Endometrial microvascular endothelial cells (primary cell): ENCODE data around the gene FOXE1. TPM values are rescaled to one million over a fixed set of nuclear protein-coding genes. Genes with fewer than 3 reads are reported as not detected.

ENCODE experiments used
- in situ Hi-C: cut with HindIII; loops from 2 replicates; pipeline ENCODE4 v1.10.0; 2017; ENCODE audit warnings: low sequenced_read_pairs, low pct_unique_long_range_greater_than_20kb; ENCODE audit errors: inconsistent ontology term
- total RNA-seq: library from RNA; depleted of rRNA; stranded (reverse); fragments of >200 nt; gene quantifications from one replicate; pipeline ENCODE4 v1.2.3, GENCODE V29; 2015; ENCODE audit errors: inconsistent ontology term

Gene FOXE1
- total RNA-seq, 1 donor from 2014 or later, result not detected

- in situ Hi-C loops, result no loop called here
Measured at GRCh38 chr9:97847474-97848214, 5.4 kb upstream of the FOXE1 start.

DNA sequence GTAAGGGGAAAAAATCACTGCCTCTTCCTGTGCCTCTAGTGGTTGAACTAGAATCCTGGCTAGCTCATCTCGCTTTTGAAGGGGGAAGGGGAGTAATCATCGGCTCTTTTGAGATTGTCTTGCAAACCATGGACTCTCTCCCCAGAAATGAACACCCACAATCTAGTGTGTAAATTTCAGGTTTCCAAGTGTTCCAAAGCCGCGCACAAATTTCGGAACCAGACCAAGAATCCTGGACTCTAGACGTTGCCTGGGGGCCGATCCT, 4.9 kb upstream of the FOXE1 start:
- in situ Hi-C loops, result no loop called here

DNA sequence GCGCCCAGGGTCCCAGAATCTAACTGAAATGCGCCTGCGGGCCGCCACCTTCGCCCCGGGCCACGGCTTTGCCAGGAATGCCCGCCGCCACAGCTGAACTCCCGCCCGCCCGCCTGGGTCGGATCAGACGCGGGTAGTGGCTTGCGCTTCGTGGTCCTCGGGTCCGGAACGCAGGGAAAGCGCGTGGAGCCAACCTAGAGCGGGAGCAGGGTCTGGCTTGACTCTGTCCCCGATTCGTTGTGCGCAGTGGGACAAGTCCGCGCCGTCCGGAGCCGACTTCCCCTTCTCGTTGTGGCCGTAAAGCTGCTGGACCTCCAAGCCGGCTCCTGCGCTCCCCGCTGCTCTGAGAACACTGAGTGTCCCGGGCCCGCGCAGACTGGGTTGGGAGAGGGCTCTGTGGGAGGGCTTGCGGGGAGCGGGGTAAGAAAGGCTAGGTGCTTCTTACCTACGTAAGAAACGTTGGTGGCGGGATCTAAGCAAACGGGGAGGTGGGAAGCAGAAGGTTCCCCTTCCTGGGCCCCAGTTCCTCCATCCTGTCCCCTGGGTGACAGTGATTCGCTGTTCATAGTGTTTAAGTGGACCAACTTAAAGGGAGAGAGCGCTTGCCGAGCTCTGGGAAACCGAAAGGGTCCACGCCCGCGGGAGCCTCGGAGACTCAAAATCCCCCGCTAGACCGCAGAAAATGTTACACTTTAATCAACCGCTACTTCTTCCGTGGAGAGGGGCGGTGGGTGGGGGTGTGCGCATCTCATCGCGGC, 4.4 kb upstream of the FOXE1 start:
- in situ Hi-C loops, result no loop called here

- in situ Hi-C loops, result no loop called here
Measured at GRCh38 chr9:97849980-97850379, 3.0 kb upstream of the FOXE1 start.

DNA sequence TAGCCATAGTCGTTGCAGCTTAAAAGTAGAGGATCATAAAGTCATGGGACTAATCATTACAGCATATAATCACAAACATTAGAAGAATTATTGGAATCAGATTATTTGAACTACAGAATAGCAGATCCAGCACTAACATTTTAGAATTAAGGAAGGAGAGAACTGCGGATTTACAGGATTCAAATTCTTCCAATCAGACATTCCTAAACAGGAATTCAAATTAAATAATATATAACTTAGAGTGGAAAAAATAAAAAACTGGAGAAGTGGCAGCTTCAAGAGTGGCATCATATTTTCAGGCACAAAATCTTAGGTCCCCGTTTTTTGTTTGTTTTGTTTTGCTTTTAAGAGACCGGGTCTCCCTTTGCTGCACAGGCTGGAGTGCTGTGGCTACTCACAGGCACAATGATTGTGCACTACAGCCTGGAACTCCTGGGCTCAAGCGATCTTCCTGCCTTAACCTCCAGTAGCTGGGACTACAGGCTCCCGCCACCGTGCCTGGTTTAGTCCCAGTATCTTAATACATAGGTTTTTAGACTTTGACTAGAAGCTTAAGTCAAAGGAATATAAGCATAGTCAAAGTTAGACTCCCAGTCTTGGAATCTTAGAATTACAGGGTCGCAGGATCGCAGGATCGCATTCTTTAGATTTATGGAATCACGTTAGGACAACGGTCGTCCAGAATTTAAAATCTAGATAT, 2.1 kb upstream of the FOXE1 start:
- in situ Hi-C loops, result no loop called here

DNA sequence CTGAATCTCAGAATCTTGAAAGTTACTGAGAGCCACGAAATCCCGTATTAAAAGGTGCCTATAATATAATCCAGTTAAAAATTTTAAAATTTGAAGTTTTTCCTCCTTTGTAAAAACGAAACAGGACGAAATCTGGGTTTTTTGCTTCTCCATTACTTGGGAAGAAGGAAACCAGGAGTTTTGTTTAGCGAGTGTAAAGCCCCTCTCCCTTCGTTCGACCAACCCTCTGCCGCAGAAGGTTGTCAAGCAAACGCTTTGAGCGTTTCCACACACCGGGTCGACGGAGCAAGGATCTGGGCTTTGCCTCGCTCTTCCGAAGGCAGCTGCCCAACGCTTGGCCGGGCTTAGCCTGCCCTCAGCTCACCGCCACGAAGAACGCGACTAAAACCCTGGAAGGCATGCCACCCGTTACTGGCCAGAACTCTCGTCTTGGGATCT, 1.6 kb upstream of the FOXE1 start:
- in situ Hi-C loops, result no loop called here

DNA sequence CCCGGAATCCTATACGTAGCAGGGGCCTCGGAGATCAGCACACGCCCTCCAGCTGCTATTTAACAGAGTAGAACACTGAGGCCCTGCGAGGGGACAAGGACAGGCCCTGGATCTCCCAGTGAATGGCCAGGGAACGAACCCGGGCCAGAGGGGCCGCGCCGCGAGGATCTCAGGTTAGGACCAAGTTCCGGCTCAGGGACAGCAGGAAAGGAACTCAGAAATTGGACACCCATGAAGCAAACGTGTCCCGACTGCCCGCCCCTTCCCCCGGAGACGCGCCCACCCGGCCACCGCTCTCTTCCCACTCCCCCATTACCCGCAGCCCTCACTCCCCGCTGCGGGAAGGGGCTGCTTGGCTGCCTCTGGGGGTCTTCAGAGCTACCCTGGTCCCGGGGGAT, 1.0 kb upstream of the FOXE1 start:
- in situ Hi-C loops, result no loop called here

DNA sequence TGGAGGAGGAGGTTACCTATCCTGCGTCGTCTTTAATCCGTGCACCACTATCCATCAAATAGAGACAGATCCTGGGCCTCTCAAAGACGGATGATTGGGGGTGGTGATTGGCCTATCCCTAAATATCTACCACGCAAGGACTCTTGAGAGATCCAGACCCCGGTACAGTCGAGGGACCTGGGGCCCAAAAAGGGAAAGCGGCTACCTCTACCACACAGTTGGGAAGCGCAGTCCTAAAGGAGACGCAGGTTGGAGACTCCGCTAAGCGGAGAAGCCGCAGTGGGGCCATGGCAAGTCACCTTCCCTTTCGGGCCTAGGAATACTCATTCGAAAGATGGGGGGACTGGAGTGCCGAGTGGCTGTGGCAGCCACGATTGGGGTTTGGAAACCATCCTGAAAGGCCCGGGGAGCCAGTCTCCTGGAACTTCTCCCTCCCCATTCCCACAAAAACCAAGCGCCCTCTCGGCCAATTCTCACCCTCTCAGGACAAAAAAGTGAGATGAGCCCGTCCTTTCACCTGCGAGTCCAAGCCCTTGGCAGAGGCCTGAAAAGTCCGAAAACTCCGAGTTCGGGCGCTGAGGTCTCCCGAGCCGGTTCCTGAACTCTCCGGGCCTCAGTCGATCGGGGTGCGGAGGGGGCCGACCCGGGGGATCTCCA, 499 bp upstream of the FOXE1 start:
- in situ Hi-C loops, result no loop called here

DNA sequence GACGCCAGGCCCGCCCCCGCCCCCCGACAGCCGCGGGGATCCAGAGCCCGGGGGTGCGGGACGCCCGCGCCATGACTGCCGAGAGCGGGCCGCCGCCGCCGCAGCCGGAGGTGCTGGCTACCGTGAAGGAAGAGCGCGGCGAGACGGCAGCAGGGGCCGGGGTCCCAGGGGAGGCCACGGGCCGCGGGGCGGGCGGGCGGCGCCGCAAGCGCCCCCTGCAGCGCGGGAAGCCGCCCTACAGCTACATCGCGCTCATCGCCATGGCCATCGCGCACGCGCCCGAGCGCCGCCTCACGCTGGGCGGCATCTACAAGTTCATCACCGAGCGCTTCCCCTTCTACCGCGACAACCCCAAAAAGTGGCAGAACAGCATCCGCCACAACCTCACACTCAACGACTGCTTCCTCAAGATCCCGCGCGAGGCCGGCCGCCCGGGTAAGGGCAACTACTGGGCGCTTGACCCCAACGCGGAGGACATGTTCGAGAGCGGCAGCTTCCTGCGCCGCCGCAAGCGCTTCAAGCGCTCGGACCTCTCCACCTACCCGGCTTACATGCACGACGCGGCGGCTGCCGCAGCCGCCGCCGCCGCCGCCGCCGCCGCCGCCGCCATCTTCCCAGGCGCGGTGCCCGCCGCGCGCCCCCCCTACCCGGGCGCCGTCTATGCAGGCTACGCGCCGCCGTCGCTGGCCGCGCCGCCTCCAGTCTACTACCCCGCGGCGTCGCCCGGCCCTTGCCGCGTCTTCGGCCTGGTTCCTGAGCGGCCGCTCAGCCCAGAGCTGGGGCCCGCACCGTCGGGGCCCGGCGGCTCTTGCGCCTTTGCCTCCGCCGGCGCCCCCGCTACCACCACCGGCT, 1.0 kb downstream of the FOXE1 start:
- in situ Hi-C loops, result no loop called here

- in situ Hi-C loops, result no loop called here
Measured at GRCh38 chr9:97854696-97855485, 1.9 kb downstream of the FOXE1 start.

- in situ Hi-C loops, result no loop called here
Measured at GRCh38 chr9:97855486-97855875, 2.5 kb downstream of the FOXE1 start.

- in situ Hi-C loops, result no loop called here
Measured at GRCh38 chr9:97855899-97856298, 2.9 kb downstream of the FOXE1 start.

DNA sequence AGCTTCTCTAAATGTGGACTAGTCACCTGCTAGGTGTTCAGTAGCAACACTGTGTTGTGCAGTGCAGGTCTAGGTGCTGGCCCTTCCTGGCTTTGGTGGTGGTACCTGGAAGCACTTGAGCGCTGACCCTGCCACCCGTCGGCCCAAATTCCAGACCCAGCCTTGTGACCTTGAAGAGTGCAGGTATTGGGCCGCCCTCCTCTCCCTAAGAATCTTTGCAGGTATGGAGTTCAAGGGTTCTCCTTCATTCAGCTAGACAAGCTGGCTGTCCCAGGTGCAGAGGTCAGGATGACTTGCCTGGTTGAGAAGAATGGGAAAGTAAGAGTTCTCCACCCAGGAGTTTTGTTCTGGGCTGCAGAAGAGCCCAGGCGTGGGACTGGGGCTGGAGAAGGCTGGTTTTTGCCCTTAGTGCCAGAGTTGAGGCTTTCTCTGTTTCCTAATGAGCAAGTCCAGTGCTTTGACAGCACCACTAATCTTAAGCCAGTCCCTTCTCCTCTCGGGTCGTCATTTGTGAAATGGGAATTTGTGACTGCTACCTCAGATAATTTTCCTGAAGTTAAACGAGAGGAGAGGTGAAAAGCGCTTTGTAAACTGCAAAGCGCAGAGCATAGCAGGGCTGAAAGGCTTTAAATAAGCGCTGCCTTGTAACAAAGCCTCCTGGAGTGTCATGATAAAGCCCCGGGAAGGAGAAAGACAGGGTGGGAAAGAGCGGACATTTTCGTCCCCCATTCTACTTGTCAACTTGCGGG, 4.0 kb downstream of the FOXE1 start:
- in situ Hi-C loops, result no loop called here

DNA sequence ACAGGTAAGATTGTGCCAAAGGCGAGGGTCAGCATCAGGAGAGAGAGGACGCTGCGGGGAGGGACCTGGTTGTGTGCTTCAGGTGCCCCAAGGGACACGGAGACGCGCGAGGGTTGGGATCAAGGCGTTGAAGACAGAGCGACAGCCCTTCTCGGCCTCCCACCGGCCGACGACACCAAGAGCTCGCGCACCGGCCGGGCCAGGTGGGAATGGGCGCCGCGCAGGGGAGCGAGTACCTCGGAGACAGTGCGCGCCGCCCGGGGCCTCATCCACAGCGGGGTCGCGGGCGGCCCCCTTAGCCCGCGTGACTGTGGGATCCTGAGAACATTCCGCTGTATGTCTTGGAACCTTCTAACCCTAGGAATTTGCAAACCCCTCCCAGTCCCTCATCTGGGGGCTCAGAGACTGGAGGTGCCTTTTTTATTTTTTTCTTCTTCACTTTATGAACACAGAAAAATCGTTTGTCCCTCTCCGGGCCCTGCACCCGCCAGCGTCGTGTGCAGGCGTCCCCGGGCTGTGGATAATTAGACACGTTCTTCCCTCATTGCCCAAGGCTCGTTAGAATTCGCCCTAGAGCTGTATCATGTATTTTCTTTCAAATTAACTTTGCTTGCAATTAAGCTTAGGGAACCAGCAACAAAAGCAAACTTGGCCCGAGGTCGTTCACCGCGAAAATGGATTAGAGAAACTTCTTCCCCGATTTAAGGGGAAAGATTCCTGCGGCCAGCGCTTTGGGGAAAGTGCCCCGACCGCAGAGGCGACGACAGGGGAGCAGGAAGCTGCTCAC, 4.8 kb downstream of the FOXE1 start:
- in situ Hi-C loops, result no loop called here

DNA sequence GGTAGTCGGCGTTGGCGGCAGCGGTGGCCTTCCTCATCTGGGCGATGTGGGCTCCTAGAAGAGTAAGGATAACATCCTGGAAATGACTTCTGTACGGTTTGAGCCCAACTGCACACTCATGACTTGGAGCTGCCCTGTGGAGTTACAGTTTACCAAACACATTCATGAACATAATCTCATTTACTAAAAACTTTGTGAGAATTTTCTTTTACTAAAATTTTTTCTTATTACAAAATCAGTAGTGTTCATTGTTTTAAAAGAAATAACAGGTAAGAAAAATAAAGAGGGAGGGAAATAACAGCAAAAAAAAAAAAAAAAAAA, 5.3 kb downstream of the FOXE1 start:
- in situ Hi-C loops, result no loop called here

DNA sequence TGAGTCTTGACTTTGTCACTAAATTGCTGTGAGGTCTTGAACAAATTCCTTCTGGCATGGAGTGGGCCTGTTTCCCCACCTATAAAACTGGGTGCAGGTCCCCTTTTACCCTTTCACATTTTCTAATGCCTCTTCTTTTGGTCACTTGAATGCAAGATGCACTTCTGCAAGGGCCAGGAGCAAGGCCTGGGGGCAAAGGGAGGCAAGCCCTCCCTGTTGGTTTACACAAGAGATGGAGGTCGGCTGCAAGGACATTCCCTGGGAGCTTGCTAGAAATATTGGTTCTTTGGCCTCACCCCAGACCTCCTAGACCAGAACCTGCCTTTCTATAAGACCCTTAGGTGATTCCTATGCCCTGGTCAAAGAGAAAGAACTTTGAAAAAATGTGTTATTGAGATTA, 5.8 kb downstream of the FOXE1 start:
- in situ Hi-C loops, result no loop called here

DNA sequence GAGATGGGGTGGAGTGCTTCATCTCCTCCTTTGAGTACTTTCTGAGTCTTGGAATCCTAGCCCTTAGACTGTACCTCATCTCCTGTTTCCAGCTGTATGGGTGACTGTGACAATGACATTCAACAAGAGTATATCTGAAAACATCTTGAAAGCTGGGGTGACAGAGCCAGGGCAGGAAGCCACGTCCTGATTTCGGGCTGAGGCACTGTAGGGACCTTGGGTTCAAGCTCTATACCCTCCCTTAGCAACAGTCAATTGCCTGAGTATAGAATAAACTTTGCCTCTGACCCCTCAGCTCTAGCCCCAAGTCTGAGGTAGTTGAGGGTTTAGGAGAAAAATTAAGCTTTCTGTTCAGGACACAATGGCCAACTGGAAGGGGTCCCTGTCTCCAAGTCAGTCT, 6.3 kb downstream of the FOXE1 start:
- in situ Hi-C loops, result no loop called here
